ENCODE measurements around the gene RALBP1.
A peak's percentile ranks its signal among the peaks of the same experiment; 100 is the strongest.
"Not testable (repeated sequence)": the region's sequence is repeated elsewhere in the genome, so short reads cannot be mapped to it uniquely, and the experiment has no call there.

Gene RALBP1

GRCh38 chr18:9455718-9456511, 19.4 kb upstream of the RALBP1 start:
- DNase-seq, result no peak

GRCh38 chr18:9466127-9466526, 9.2 kb upstream of the RALBP1 start:
- DNase-seq, result no peak

GRCh38 chr18:9466846-9467245, 8.5 kb upstream of the RALBP1 start:
- DNase-seq, result no peak

GRCh38 chr18:9468998-9469397, 6.3 kb upstream of the RALBP1 start:
- DNase-seq, result no peak

GRCh38 chr18:9469685-9470084, 5.6 kb upstream of the RALBP1 start:
- DNase-seq, result no peak

GRCh38 chr18:9474108-9474982, 968 bp upstream of the RALBP1 start:
- DNase-seq, result peak; percentile 82

- DNase-seq, result no peak
These were observed 604 bp downstream of the RALBP1 start for GRCh38 chr18:9475643-9476591.

GRCh38 chr18:9476949-9477348, 1.6 kb downstream of the RALBP1 start:
- not testable (repeated sequence) for DNase-seq

- DNase-seq, result no peak
These were observed 2.2 kb downstream of the RALBP1 start for GRCh38 chr18:9477509-9477908.

GRCh38 chr18:9478545-9478944, 3.2 kb downstream of the RALBP1 start:
- no peak for DNase-seq

GRCh38 chr18:9482790-9483189, 7.5 kb downstream of the RALBP1 start:
- no peak for DNase-seq

- no peak for DNase-seq
These were observed 8.2 kb downstream of the RALBP1 start for GRCh38 chr18:9483526-9483925.

GRCh38 chr18:9484856-9485255, 9.5 kb downstream of the RALBP1 start:
- DNase-seq, result not testable (repeated sequence)

GRCh38 chr18:9488538-9488937, 13.2 kb downstream of the RALBP1 start:
- no peak for DNase-seq

GRCh38 chr18:9494778-9495331, 19.5 kb downstream of the RALBP1 start:
- DNase-seq, result no peak

- DNase-seq, result no peak
These were observed 20.2 kb downstream of the RALBP1 start for GRCh38 chr18:9495465-9495864.

GRCh38 chr18:9495916-9496705, 20.8 kb downstream of the RALBP1 start:
- no peak for DNase-seq

- peak; percentile 47 for DNase-seq
These were observed 30.9 kb downstream of the RALBP1 start for GRCh38 chr18:9506046-9506792.

GRCh38 chr18:9507565-9508088, 32.3 kb downstream of the RALBP1 start:
- DNase-seq, result no peak

GRCh38 chr18:9508446-9509025, 33.2 kb downstream of the RALBP1 start:
- no peak for DNase-seq

Measured in NCI-H345 (cell line).